OCI-LY3 (cell line): ENCODE data around the gene PDLIM1.

Source experiments
- CTCF ChIP-seq: fragments of 200-600, 300-600 bp; sonication (generic); IDR thresholded peaks from 2 replicates; pipeline ENCODE4 v1.5.1; 2014; ENCODE audit warnings: antibody characterized with exemption, low read length, low read depth
- EZH2phosphoT487 ChIP-seq: fragments of 200-600 bp; shearing (Covaris generic); IDR thresholded peaks from 2 replicates; pipeline ENCODE4 v1.6.1; 2018; ENCODE audit warnings: antibody characterized with exemption, mixed run types, low read depth

GRCh38 chr10:95330966-95331453 lies 40.2 kb upstream of the PDLIM1 start:
- no peak for TF ChIP-seq CTCF
- TF ChIP-seq EZH2phosphoT487 = no peak
